ENCODE results near the gene PCSK7. TPM values are rescaled to one million over a fixed set of nuclear protein-coding genes. Genes with fewer than 3 reads are reported as not detected.

The PCSK7 gene
- total and polyA plus RNA-seq, 2 donors (not counting 3 experiments of a cell fraction or from before 2014, with no cell fraction given) = 40.8 to 72.7 TPM

DNA sequence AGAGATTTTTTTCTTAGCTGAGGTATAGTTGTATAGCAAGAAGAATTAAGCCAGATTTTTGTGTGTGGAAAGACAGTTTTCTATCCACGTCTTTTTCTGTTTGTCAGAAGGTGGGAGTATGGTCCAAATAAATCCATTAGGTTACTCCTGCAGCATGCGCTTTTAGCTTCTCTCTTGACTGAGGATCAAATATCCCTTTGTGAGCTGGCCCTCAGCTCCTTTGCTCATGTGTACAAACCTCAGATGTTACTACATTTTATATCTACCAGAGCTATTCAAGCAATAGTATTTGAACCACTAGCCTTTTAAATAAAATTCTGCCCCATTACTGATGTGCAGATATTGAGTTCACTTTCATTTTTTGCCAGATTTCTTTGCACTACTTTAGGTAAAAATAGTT is 62.1 kb downstream of the PCSK7 start:
- FAIRE-seq = no peak
- TF ChIP-seq POLR2AphosphoS5 (IDR thresholded peaks at IDR 0.05; ENCODE audit: insufficient read depth, low read depth, low read length) (no peak), GATA2 (IDR thresholded peaks at IDR 0.05; ENCODE audit: insufficient read depth, insufficient read length, low read depth, low read length) (no peak), MYC (IDR thresholded peaks at IDR 0.05; ENCODE audit: low read depth, low read length) (no peak)
- TF ChIP-seq, protein P1, sequence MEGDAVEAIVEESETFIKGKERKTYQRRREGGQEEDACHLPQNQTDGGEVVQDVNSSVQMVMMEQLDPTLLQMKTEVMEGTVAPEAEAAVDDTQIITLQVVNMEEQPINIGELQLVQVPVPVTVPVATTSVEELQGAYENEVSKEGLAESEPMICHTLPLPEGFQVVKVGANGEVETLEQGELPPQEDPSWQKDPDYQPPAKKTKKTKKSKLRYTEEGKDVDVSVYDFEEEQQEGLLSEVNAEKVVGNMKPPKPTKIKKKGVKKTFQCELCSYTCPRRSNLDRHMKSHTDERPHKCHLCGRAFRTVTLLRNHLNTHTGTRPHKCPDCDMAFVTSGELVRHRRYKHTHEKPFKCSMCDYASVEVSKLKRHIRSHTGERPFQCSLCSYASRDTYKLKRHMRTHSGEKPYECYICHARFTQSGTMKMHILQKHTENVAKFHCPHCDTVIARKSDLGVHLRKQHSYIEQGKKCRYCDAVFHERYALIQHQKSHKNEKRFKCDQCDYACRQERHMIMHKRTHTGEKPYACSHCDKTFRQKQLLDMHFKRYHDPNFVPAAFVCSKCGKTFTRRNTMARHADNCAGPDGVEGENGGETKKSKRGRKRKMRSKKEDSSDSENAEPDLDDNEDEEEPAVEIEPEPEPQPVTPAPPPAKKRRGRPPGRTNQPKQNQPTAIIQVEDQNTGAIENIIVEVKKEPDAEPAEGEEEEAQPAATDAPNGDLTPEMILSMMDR (IDR thresholded peaks at IDR 0.05; ENCODE audit: extremely low read depth in 1 of 2, insufficient read depth in 1 of 2, low read depth in 1 of 2, low read length in 2 of 2) = no peak
- TF ChIP-seq, protein P2, sequence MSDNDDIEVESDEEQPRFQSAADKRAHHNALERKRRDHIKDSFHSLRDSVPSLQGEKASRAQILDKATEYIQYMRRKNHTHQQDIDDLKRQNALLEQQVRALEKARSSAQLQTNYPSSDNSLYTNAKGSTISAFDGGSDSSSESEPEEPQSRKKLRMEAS (IDR thresholded peaks at IDR 0.05; ENCODE audit: insufficient read depth, insufficient read length) = no peak
- no peaks in the 10 kb centered on the region for H3K9me1 ChIP-seq (replicated peaks; ENCODE audit: control insufficient read depth, extremely low read depth, insufficient read depth, low read length)
- BruUV-seq (replicated peaks) = no TSS peak
- peaks cover 14% of the 10 kb centered on the region for H3K4me1 ChIP-seq (ENCODE audit: control insufficient read depth, extremely low read depth, insufficient read depth, low read length)
- no peaks in the 10 kb centered on the region for H4K20me1 ChIP-seq (replicated peaks; ENCODE audit: control insufficient read depth, extremely low read depth, insufficient read depth, low read length)
- H3K27ac ChIP-seq (ENCODE audit: insufficient read depth, low read depth, low read length) = no peak overlapping the region
- no peak overlapping the region for H3K4me2 ChIP-seq (ENCODE audit: insufficient read depth, low read length)
- H2AFZ ChIP-seq (ENCODE audit: low read depth, low read length) = no peak overlapping the region
- dilution Hi-C loops (cut with MboI; ENCODE audit: extremely low pct_ligation_motif_present, low sequenced_read_pairs) = no loop called here
- no peaks in the 10 kb centered on the region for H3K9me3 ChIP-seq (replicated peaks; ENCODE audit: control insufficient read depth, insufficient read depth, low read length)
- CTCF ChIA-PET = interaction anchor here (1.0 to 1.7 kb wide), 4 partner anchors 9 to 12 kb away, joined by 3 to 7 read pairs (median 4); partner anchors contain the start of gene SIDT2
- no peak overlapping the region for H3K4me3 ChIP-seq (replicated peaks in 1 of 3; ENCODE audit: insufficient read depth in 1 of 3, low read depth in 1 of 3, low read length in 3 of 3)
- peaks cover 12 to 23% of the 10 kb centered on the region in 2 experiments for H3K36me3 ChIP-seq (ENCODE audit: control insufficient read depth in 2 of 2, extremely low read depth in 1 of 2, insufficient read depth in 2 of 2, low read length in 2 of 2)
- intact Hi-C loops (cut with micrococcal nuclease) = no loop called here
- H3K79me2 ChIP-seq (ENCODE audit: control insufficient read depth, insufficient read depth, low read length) = peaks cover 2% of the 10 kb centered on the region
- no peak overlapping the region for H3K9ac ChIP-seq (replicated peaks; ENCODE audit: extremely low read depth, insufficient read depth, low read length)
- no peak for DNase-seq (ENCODE audit: low read depth, low spot score)
- H3K27me3 ChIP-seq (ENCODE audit: control insufficient read depth in 2 of 2, insufficient read depth in 2 of 2, low read length in 2 of 2) = no peaks in the 10 kb centered on the region
- POLR2A ChIA-PET = interaction anchor here (0.6 kb wide), 1 partner anchor 25 kb away, joined by 3 read pairs; no protein-coding TSS in a partner anchor
